H1 (cell line): ENCODE measurements around the gene C3orf52. TPM values are rescaled to one million over a fixed set of nuclear protein-coding genes. Genes with fewer than 3 reads are reported as not detected.

ENCODE experiments used
- ATF2 ChIP-seq: IDR thresholded peaks from 2 replicates; pipeline ENCODE4 v1.6.1; 2012; ENCODE audit warnings: low read length, inconsistent platforms
- CHD1 ChIP-seq: IDR thresholded peaks from 2 replicates; pipeline ENCODE4 v1.6.1; 2012; ENCODE audit warnings: low read depth, low read length, improper control_type of control experiment
- CHD7 ChIP-seq: fragments of 300-600 bp; sonication (generic); IDR thresholded peaks from 2 replicates; pipeline ENCODE4 v1.7.1; 2012; ENCODE audit warnings: low read length, moderate library complexity, mild to moderate bottlenecking, inconsistent platforms; ENCODE audit not compliant: insufficient replicate concordance
- EGR1 ChIP-seq: IDR thresholded peaks from 2 replicates; pipeline ENCODE4 v1.6.1; 2011; ENCODE audit warnings: low read depth, low read length, borderline replicate concordance
- FOSL1 ChIP-seq: IDR thresholded peaks from 2 replicates; pipeline ENCODE4 v1.6.1; 2011; ENCODE audit warnings: mild to moderate bottlenecking, low read depth, low read length, moderate library complexity; ENCODE audit not compliant: insufficient read depth
- JUND ChIP-seq: IDR thresholded peaks from 2 replicates; pipeline ENCODE4 v1.6.1; 2011; ENCODE audit warnings: mild to moderate bottlenecking, improper control_type of control experiment, low read length
- PHF8 ChIP-seq: fragments of 200-600 bp; sonication (generic); conservative IDR thresholded peaks from 2 replicates; pipeline ENCODE4 v1.7.1; 2012; ENCODE audit warnings: low read depth, mild to moderate bottlenecking, inconsistent platforms, low read length, moderate library complexity
- SIX5 ChIP-seq: IDR thresholded peaks from 2 replicates; pipeline ENCODE4 v1.6.1; 2011; ENCODE audit warnings: mild to moderate bottlenecking, low read depth, low read length
- polyA plus RNA-seq, 7 experiments: library from polyadenylated mRNA; depleted of rRNA in 3 of 7; stranded (reverse) in 5 of 7; unstranded in 2 of 7; fragments of >200 nt in 5 of 7; fragments of 200-250 nt in 2 of 7; gene quantifications; 1 replicate in 5 of 7; 2 replicates in 1 of 7; 4 replicates in 1 of 7; pipeline versions ENCODE4 v1.2.1 to v1.2.3, GENCODE V29; 2011 to 2013; ENCODE audit warnings: missing spikeins in 2 of 7, mixed read lengths in 2 of 7
- total RNA-seq: library from RNA; stranded (reverse); fragmentation: NEBNext Ultra II Directional; extraction: Animal tissue kit (Norgen Biotek cat#: 25700); gene quantifications from 2 replicates; pipeline ENCODE4 v1.2.1, GENCODE V29; 2021

The C3orf52 gene
- total and polyA plus RNA-seq, 2 of the 8 experiments (the other 6 are each of a cell fraction or from before 2014, with no cell fraction given) = 9.7 to 13.1 TPM

- TF ChIP-seq ATF2 (no peak), SIX5 (no peak), EGR1 (no peak), FOSL1 (no peak), PHF8 (no peak), CHD1 (no peak), JUND (no peak), CHD7 (no peak)
Observed at GRCh38 chr3:112127522-112128494, 41.6 kb downstream of the C3orf52 start (continued).
